Activated T-helper 2 cell treated with anti-CD3 and anti-CD28 coated beads, Interferon-gamma antibody, Interleukin-2, Interleukin-4, amounts not matched to agents 10 μg/mL and 5 μg/mL and 100 μg/mL, durations not matched to agents 14 hours and 24 hours and 36 hours (primary cell): ENCODE data around the gene RPS6KB2. TPM values are rescaled to one million over a fixed set of nuclear protein-coding genes. Genes with fewer than 3 reads are reported as not detected.
A peak's percentile ranks its signal among the peaks of the same experiment; 100 is the strongest.

Experiments
- DNase-seq: peaks from one replicate; pipeline ENCODE4 v3.0.0; 2021; ENCODE audit warnings: low spot score
- H3K27ac Mint-ChIP-seq: one replicate; pipeline ENCODE4 v1.8.0; 2021; ENCODE audit warnings: mixed read lengths
- H3K27me3 Mint-ChIP-seq: one replicate; pipeline ENCODE4 v1.8.0; 2021; ENCODE audit warnings: low read depth, mixed read lengths
- H3K36me3 Mint-ChIP-seq: one replicate; pipeline ENCODE4 v1.8.0; 2021; ENCODE audit warnings: low read depth, mixed read lengths
- H3K4me1 Mint-ChIP-seq: one replicate; pipeline ENCODE4 v1.8.0; 2021; ENCODE audit warnings: low read depth, mixed read lengths
- H3K4me3 Mint-ChIP-seq: one replicate; pipeline ENCODE4 v1.8.0; 2021; ENCODE audit warnings: low read depth, mild to moderate bottlenecking, moderate library complexity, mixed read lengths
- H3K9me3 Mint-ChIP-seq: one replicate; pipeline ENCODE4 v1.8.0; 2021; ENCODE audit warnings: mixed read lengths
- intact Hi-C: fragments of 100-400 bp; cut with micrococcal nuclease; formaldehyde crosslinking; loops from one replicate; pipeline ENCODE4 v1.15.1; 2023
- total RNA-seq: library from RNA; stranded (reverse); gene quantifications from 2 replicates; pipeline ENCODE4 v1.2.3, GENCODE V29; 2022

RPS6KB2 gene
- total RNA-seq, 1 donor from 2014 or later = 67.6 TPM

GRCh38 chr11:67431346-67432249, 3.3 kb downstream of the RPS6KB2 start:
- Mint-ChIP-seq H3K9me3 (no peaks in the 10 kb centered on the region), H3K4me1 (peaks cover 23% of the 10 kb centered on the region), H3K27me3 (no peaks in the 10 kb centered on the region), H3K36me3 (peaks cover 50% of the 10 kb centered on the region), H3K4me3 (no peak overlapping the region), H3K27ac (peak overlapping the region; percentile 46)
- no peak for DNase-seq
- intact Hi-C loops = no loop called here

- Mint-ChIP-seq H3K36me3 (peaks cover 57% of the 10 kb centered on the region), H3K27me3 (no peaks in the 10 kb centered on the region), H3K4me1 (peaks cover 20% of the 10 kb centered on the region), H3K4me3 (no peak overlapping the region), H3K9me3 (no peaks in the 10 kb centered on the region), H3K27ac (peak overlapping the region; percentile 31)
- intact Hi-C loops = no loop called here
- DNase-seq = no peak
Observed at GRCh38 chr11:67432655-67433349, 4.5 kb downstream of the RPS6KB2 start.

GRCh38 chr11:67433536-67434394, 5.5 kb downstream of the RPS6KB2 start:
- H3K27me3 Mint-ChIP-seq = no peaks in the 10 kb centered on the region
- no peaks in the 10 kb centered on the region for H3K9me3 Mint-ChIP-seq
- H3K27ac Mint-ChIP-seq = peak overlapping the region; percentile 28
- peaks cover 62% of the 10 kb centered on the region for H3K36me3 Mint-ChIP-seq
- peaks cover 21% of the 10 kb centered on the region for H3K4me1 Mint-ChIP-seq
- intact Hi-C loops = no loop called here
- H3K4me3 Mint-ChIP-seq = peak overlapping the region; percentile 21
- DNase-seq = no peak

- Mint-ChIP-seq H3K9me3 (no peaks in the 10 kb centered on the region), H3K27me3 (no peaks in the 10 kb centered on the region), H3K4me3 (peak overlapping the region; percentile 13), H3K4me1 (peaks cover 27% of the 10 kb centered on the region), H3K27ac (peak overlapping the region; percentile 28), H3K36me3 (peaks cover 65% of the 10 kb centered on the region)
- DNase-seq = no peak
- intact Hi-C loops = no loop called here
Observed at GRCh38 chr11:67434395-67434881, 6.1 kb downstream of the RPS6KB2 start.

- Mint-ChIP-seq H3K27ac (peak overlapping the region; percentile 63), H3K4me3 (peak overlapping the region; percentile 76), H3K9me3 (no peaks in the 10 kb centered on the region), H3K27me3 (no peaks in the 10 kb centered on the region), H3K36me3 (peaks cover 68% of the 10 kb centered on the region), H3K4me1 (peaks cover 33% of the 10 kb centered on the region)
- intact Hi-C loops = no loop called here
- no peak for DNase-seq
Observed at GRCh38 chr11:67435031-67435726, 6.9 kb downstream of the RPS6KB2 start.

GRCh38 chr11:67435727-67436458, 7.6 kb downstream of the RPS6KB2 start:
- Mint-ChIP-seq H3K4me1 (peaks cover 38% of the 10 kb centered on the region), H3K27me3 (no peaks in the 10 kb centered on the region), H3K4me3 (peak overlapping the region; percentile 94), H3K9me3 (no peaks in the 10 kb centered on the region), H3K27ac (peak overlapping the region; percentile 95), H3K36me3 (peaks cover 65% of the 10 kb centered on the region)
- DNase-seq = no peak
- intact Hi-C loops = loop anchor here (1.0 kb wide), 2 partner anchors 8 to 70 kb away; partner anchors contain the start of gene RPS6KB2

- DNase-seq = peak; percentile 60
- Mint-ChIP-seq H3K4me1 (peaks cover 42% of the 10 kb centered on the region), H3K36me3 (peaks cover 60% of the 10 kb centered on the region), H3K27me3 (no peaks in the 10 kb centered on the region), H3K9me3 (no peaks in the 10 kb centered on the region), H3K27ac (peak overlapping the region; percentile 95), H3K4me3 (peak overlapping the region; percentile 94)
- intact Hi-C loops = loop anchor here (1.0 kb wide), 2 partner anchors 8 to 70 kb away; partner anchors contain the start of gene RPS6KB2
Observed at GRCh38 chr11:67436459-67437081, 8.3 kb downstream of the RPS6KB2 start.

GRCh38 chr11:67437082-67437808, 9.0 kb downstream of the RPS6KB2 start, which contains the start of gene PTPRCAP:
TSS of gene PTPRCAP (minus strand) at chr11:67437682. CDS start at chr11:67437619, 63 bp downstream.
- Mint-ChIP-seq H3K9me3 (no peaks in the 10 kb centered on the region), H3K4me1 (peaks cover 35% of the 10 kb centered on the region), H3K27me3 (no peaks in the 10 kb centered on the region), H3K27ac (peak within 1 kb of the TSS; percentile 95), H3K36me3 (peaks cover 53% of the 10 kb centered on the region), H3K4me3 (peak within 1 kb of the TSS; percentile 94)
- DNase-seq = peak; percentile 69
- intact Hi-C loops = no loop called here

- peak overlapping the region; percentile 94 for H3K4me3 Mint-ChIP-seq
- H3K27ac Mint-ChIP-seq = peak overlapping the region; percentile 95
- no peak for DNase-seq
- H3K4me1 Mint-ChIP-seq = peaks cover 37% of the 10 kb centered on the region
- peaks cover 48% of the 10 kb centered on the region for H3K36me3 Mint-ChIP-seq
- H3K9me3 Mint-ChIP-seq = no peaks in the 10 kb centered on the region
- intact Hi-C loops = loop anchor here (2.0 kb wide), 2 partner anchors 31 to 47 kb away; partner anchors contain the start of gene TMEM134
- no peaks in the 10 kb centered on the region for H3K27me3 Mint-ChIP-seq
Observed at GRCh38 chr11:67437809-67438157, 9.5 kb downstream of the RPS6KB2 start.

- intact Hi-C loops = loop anchor here (2.0 kb wide), 2 partner anchors 30 to 46 kb away; partner anchors contain the start of gene TMEM134
- peak overlapping the region; percentile 95 for H3K27ac Mint-ChIP-seq
- H3K4me3 Mint-ChIP-seq = peak overlapping the region; percentile 94
- H3K27me3 Mint-ChIP-seq = no peaks in the 10 kb centered on the region
- DNase-seq = peak; percentile 77
- peaks cover 36% of the 10 kb centered on the region for H3K4me1 Mint-ChIP-seq
- no peaks in the 10 kb centered on the region for H3K9me3 Mint-ChIP-seq
- peaks cover 46% of the 10 kb centered on the region for H3K36me3 Mint-ChIP-seq
Observed at GRCh38 chr11:67438158-67438902, 10.0 kb downstream of the RPS6KB2 start.
